ENCODE measurements around the gene ITGAD. TPM values are rescaled to one million over a fixed set of nuclear protein-coding genes. Genes with fewer than 3 reads are reported as not detected.
A peak's percentile ranks its signal among the peaks of the same experiment; 100 is the strongest.

The ITGAD gene
- total RNA-seq, 2 experiments from 2014 or later = 0.09 to 0.23 TPM

- H3K9me3 Mint-ChIP-seq (ENCODE audit: low read depth) = peaks cover 13% of the 10 kb centered on the region
- H3K27ac Mint-ChIP-seq = peak overlapping the region; percentile 86
- H3K4me1 Mint-ChIP-seq = peaks cover 55% of the 10 kb centered on the region
- DNase-seq = peak; percentile 82
- H3K4me3 Mint-ChIP-seq = peak overlapping the region; percentile 21
- H3K27me3 Mint-ChIP-seq = no peaks in the 10 kb centered on the region
- peak; percentile 71 for ATAC-seq
- CTCF ChIA-PET = interaction anchor here (1.0 kb wide), 2 partner anchors 9 to 244 kb away, joined by 3 read pairs; no protein-coding TSS in a partner anchor
- peaks cover 21% of the 10 kb centered on the region for H3K36me3 Mint-ChIP-seq
Measured at GRCh38 chr16:31400191-31400590, 7.1 kb downstream of the ITGAD start.

- no peak for ATAC-seq
- peaks cover 49% of the 10 kb centered on the region for H3K4me1 Mint-ChIP-seq
- no peak overlapping the region for H3K4me3 Mint-ChIP-seq
- DNase-seq = no peak
- peaks cover 21% of the 10 kb centered on the region for H3K36me3 Mint-ChIP-seq
- CTCF ChIA-PET = interaction anchor here (0.9 kb wide), 1 partner anchor 19 kb away, joined by 3 read pairs; no protein-coding TSS in a partner anchor
- H3K27me3 Mint-ChIP-seq = no peaks in the 10 kb centered on the region
- peak overlapping the region; percentile 60 for H3K27ac Mint-ChIP-seq
- peaks cover 13% of the 10 kb centered on the region for H3K9me3 Mint-ChIP-seq (ENCODE audit: low read depth)
Measured at GRCh38 chr16:31401436-31401835, 8.3 kb downstream of the ITGAD start.

- DNase-seq = no peak
- peaks cover 13% of the 10 kb centered on the region for H3K9me3 Mint-ChIP-seq (ENCODE audit: low read depth)
- H3K4me3 Mint-ChIP-seq = no peak overlapping the region
- ATAC-seq = no peak
- H3K27ac Mint-ChIP-seq = peak overlapping the region; percentile 54
- peaks cover 6% of the 10 kb centered on the region for H3K27me3 Mint-ChIP-seq
- peaks cover 20% of the 10 kb centered on the region for H3K36me3 Mint-ChIP-seq
- CTCF ChIA-PET = interaction anchor here (1.2 to 1.9 kb wide), 2 partner anchors 19 to 40 kb away, joined by 6 to 7 read pairs; partner anchors contain the start of gene ZNF843
- peaks cover 48% of the 10 kb centered on the region for H3K4me1 Mint-ChIP-seq
Measured at GRCh38 chr16:31402687-31403086, 9.6 kb downstream of the ITGAD start.

GRCh38 chr16:31403590-31404352 is 10.6 kb downstream of the ITGAD start:
- Mint-ChIP-seq H3K4me3 (no peak overlapping the region), H3K9me3 (ENCODE audit: low read depth) (peaks cover 12% of the 10 kb centered on the region), H3K27me3 (peaks cover 11% of the 10 kb centered on the region), H3K36me3 (peaks cover 16% of the 10 kb centered on the region), H3K27ac (no peak overlapping the region), H3K4me1 (peaks cover 42% of the 10 kb centered on the region)
- CTCF ChIA-PET = interaction anchor here (1.9 kb wide), 1 partner anchor 39 kb away, joined by 7 read pairs; the partner anchor contains the start of gene ZNF843
- DNase-seq = no peak
- no peak for ATAC-seq

- Mint-ChIP-seq H3K9me3 (ENCODE audit: low read depth) (peaks cover 5% of the 10 kb centered on the region), H3K36me3 (peaks cover 9% of the 10 kb centered on the region), H3K4me1 (peaks cover 36% of the 10 kb centered on the region), H3K27me3 (peaks cover 15% of the 10 kb centered on the region), H3K27ac (no peak overlapping the region), H3K4me3 (no peak overlapping the region)
- DNase-seq (no peak), ATAC-seq (no peak)
- CTCF ChIA-PET = no interaction called here
Measured at GRCh38 chr16:31404353-31405064, 11.4 kb downstream of the ITGAD start.

GRCh38 chr16:31407406-31407805 is 14.3 kb downstream of the ITGAD start:
- ATAC-seq (no peak), DNase-seq (no peak)
- Mint-ChIP-seq H3K4me3 (no peak overlapping the region), H3K27me3 (peaks cover 17% of the 10 kb centered on the region), H3K4me1 (peaks cover 13% of the 10 kb centered on the region), H3K27ac (no peak overlapping the region), H3K36me3 (no peaks in the 10 kb centered on the region), H3K9me3 (ENCODE audit: low read depth) (no peaks in the 10 kb centered on the region)
- CTCF ChIA-PET = interaction anchor here (1.6 kb wide), 1 partner anchor 207 kb away, joined by 3 read pairs; no protein-coding TSS in a partner anchor

- Mint-ChIP-seq H3K36me3 (no peaks in the 10 kb centered on the region), H3K27ac (no peak overlapping the region), H3K4me3 (no peak overlapping the region), H3K9me3 (ENCODE audit: low read depth) (no peaks in the 10 kb centered on the region), H3K27me3 (peaks cover 23% of the 10 kb centered on the region), H3K4me1 (peaks cover 11% of the 10 kb centered on the region)
- CTCF ChIA-PET = interaction anchor here (1.1 kb wide), 1 partner anchor 12 kb away, joined by 3 read pairs; no protein-coding TSS in a partner anchor
- DNase-seq (no peak), ATAC-seq (no peak)
Measured at GRCh38 chr16:31409433-31409832, 16.3 kb downstream of the ITGAD start.

- Mint-ChIP-seq H3K27me3 (peaks cover 23% of the 10 kb centered on the region), H3K27ac (no peak overlapping the region), H3K36me3 (no peaks in the 10 kb centered on the region), H3K4me1 (peaks cover 17% of the 10 kb centered on the region), H3K9me3 (ENCODE audit: low read depth) (no peaks in the 10 kb centered on the region), H3K4me3 (no peak overlapping the region)
- no peak for ATAC-seq
- CTCF ChIA-PET = interaction anchor here (1.1 kb wide), 1 partner anchor 11 kb away, joined by 3 read pairs; no protein-coding TSS in a partner anchor
- DNase-seq = no peak
Measured at GRCh38 chr16:31410082-31410481, 16.9 kb downstream of the ITGAD start.

GRCh38 chr16:31411024-31411844 is 18.1 kb downstream of the ITGAD start:
- no peaks in the 10 kb centered on the region for H3K36me3 Mint-ChIP-seq
- CTCF ChIA-PET = no interaction called here
- H3K4me1 Mint-ChIP-seq = peaks cover 28% of the 10 kb centered on the region
- no peaks in the 10 kb centered on the region for H3K9me3 Mint-ChIP-seq (ENCODE audit: low read depth)
- no peak for DNase-seq
- no peak for ATAC-seq
- H3K27ac Mint-ChIP-seq = no peak overlapping the region
- no peak overlapping the region for H3K4me3 Mint-ChIP-seq
- peaks cover 23% of the 10 kb centered on the region for H3K27me3 Mint-ChIP-seq

GRCh38 chr16:31412750-31413149 is 19.6 kb downstream of the ITGAD start:
- Mint-ChIP-seq H3K27ac (no peak overlapping the region), H3K4me3 (no peak overlapping the region), H3K36me3 (peaks cover 4% of the 10 kb centered on the region), H3K9me3 (ENCODE audit: low read depth) (peaks cover 2% of the 10 kb centered on the region), H3K27me3 (peaks cover 16% of the 10 kb centered on the region), H3K4me1 (peaks cover 40% of the 10 kb centered on the region)
- DNase-seq = no peak
- CTCF ChIA-PET = interaction anchor here (1.4 kb wide), 1 partner anchor 30 kb away, joined by 3 read pairs; the partner anchor contains the start of gene ZNF843
- ATAC-seq = no peak

GRCh38 chr16:31413381-31413780 is 20.2 kb downstream of the ITGAD start:
- CTCF ChIA-PET = interaction anchor here (1.4 kb wide), 1 partner anchor 29 kb away, joined by 3 read pairs; the partner anchor contains the start of gene ZNF843
- H3K4me1 Mint-ChIP-seq = peaks cover 46% of the 10 kb centered on the region
- peaks cover 10% of the 10 kb centered on the region for H3K36me3 Mint-ChIP-seq
- ATAC-seq (no peak), DNase-seq (no peak)
- no peak overlapping the region for H3K4me3 Mint-ChIP-seq
- H3K9me3 Mint-ChIP-seq (ENCODE audit: low read depth) = peaks cover 5% of the 10 kb centered on the region
- H3K27me3 Mint-ChIP-seq = peaks cover 15% of the 10 kb centered on the region
- no peak overlapping the region for H3K27ac Mint-ChIP-seq

GRCh38 chr16:31413943-31414342 is 20.8 kb downstream of the ITGAD start:
- no peak overlapping the region for H3K27ac Mint-ChIP-seq
- CTCF ChIA-PET = interaction anchor here (1.4 kb wide), 1 partner anchor 29 kb away, joined by 3 read pairs; the partner anchor contains the start of gene ZNF843
- DNase-seq = no peak

More at GRCh38 chr16:31413943-31414342, 20.8 kb downstream of the ITGAD start:
- Mint-ChIP-seq H3K27me3 (peaks cover 11% of the 10 kb centered on the region), H3K4me1 (peaks cover 49% of the 10 kb centered on the region), H3K9me3 (ENCODE audit: low read depth) (peaks cover 5% of the 10 kb centered on the region), H3K4me3 (no peak overlapping the region), H3K36me3 (peaks cover 12% of the 10 kb centered on the region)
- ATAC-seq = no peak
